GM21423 (cell line): ENCODE results near the gene SMIM1.
"Not testable (repeated sequence)": the region's sequence is repeated elsewhere in the genome, so short reads cannot be mapped to it uniquely, and the experiment has no call there.

Experiments used
- ATAC-seq: cut with Tn5 transposase; IDR thresholded peaks from one replicate; pipeline ENCODE4 v1.9.1; 2021; ENCODE audit warnings: mild to moderate bottlenecking, moderate library complexity; ENCODE audit not compliant: unreplicated experiment

The SMIM1 gene

GRCh38 chr1:3736131-3736561 lies 36.4 kb upstream of the SMIM1 start:
- no peak for ATAC-seq

- ATAC-seq, result no peak
Measured at GRCh38 chr1:3736708-3737107, 35.8 kb upstream of the SMIM1 start.

DNA sequence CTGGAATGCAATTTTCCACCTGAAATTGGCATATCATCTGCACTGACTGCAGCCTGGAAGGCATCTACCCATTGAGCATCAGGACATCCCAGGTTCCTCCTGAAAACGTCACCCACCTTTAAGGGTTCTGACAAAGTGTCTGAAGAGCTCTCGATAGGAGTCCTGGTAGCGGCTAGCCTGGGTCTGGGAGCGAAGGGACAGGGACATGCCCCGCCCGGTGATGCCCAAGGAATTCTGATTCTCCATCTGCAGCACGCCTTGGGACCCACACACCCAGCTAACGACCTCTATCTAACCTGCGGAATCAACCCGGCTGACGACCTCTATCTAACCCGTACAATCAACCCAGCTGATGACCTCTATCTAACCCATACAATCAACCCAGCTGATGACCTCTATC lies 33.6 kb upstream of the SMIM1 start:
- no peak for ATAC-seq

GRCh38 chr1:3740042-3740441 lies 32.5 kb upstream of the SMIM1 start:
- ATAC-seq, result no peak

DNA sequence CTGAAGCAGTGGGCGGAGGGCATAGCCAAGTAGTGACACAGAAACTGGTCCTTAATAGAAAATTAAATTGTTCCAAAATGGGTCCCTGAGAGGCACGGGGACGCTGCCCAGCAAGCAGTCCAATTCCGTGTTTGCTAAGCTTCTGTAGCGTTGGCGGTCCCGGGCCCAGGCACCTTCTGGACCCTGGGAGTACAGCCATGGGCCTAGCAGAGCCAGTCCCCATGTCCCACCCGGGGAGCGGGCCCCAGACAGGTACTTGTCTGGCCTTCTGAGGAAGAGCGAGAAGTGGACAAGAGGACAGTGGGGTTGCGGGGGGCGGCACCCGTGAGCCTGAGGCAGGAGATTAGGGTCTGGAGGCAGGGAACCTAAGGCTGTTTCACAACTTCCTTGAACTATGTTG lies 31.8 kb upstream of the SMIM1 start:
- ATAC-seq, result no peak

GRCh38 chr1:3741566-3742438 lies 30.7 kb upstream of the SMIM1 start:
- ATAC-seq, result no peak

DNA sequence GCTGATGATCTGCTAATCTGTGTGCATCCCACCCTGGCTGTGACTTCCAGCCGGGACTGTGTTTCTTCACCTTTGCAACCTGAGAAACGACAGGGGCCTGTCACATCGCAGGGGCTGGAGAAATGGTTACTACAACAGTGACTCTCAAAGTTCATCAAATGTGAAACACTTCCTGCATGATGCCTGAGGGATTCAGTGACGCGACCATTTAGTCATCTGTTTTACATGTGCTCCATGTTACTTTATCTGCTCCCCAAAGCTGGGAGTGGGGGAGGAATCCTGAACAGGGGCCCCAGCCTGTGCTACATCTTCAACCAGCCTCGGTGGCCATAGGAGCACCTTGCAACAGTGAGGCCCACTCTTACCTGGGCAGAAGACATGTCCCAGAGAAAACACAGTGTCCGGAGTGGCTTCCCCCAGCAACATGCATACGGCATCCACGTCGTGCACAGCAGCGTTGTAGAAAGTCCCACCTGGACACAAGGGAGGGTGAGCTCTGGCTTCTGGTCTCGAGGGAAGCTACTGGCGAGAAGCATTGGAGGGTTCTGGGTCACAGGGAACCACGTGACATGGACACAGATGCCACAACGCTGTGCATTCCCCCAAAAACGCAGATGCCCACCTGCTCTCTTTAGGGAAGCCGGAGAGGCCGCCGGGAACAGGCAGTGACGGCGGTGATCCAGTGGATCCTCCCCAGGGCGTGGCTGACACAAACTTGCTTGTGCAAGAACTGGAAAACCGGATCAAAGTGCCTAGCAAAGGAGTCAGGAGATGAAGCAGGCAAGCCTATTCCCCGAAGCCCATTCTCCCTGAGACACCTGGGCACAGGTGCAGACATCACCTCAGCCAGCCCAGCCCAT lies 29.9 kb upstream of the SMIM1 start:
- ATAC-seq, result no peak

- no peak for ATAC-seq
Measured at GRCh38 chr1:3743421-3743820, 29.1 kb upstream of the SMIM1 start.

- ATAC-seq, result no peak
Measured at GRCh38 chr1:3743826-3744225, 28.7 kb upstream of the SMIM1 start.

DNA sequence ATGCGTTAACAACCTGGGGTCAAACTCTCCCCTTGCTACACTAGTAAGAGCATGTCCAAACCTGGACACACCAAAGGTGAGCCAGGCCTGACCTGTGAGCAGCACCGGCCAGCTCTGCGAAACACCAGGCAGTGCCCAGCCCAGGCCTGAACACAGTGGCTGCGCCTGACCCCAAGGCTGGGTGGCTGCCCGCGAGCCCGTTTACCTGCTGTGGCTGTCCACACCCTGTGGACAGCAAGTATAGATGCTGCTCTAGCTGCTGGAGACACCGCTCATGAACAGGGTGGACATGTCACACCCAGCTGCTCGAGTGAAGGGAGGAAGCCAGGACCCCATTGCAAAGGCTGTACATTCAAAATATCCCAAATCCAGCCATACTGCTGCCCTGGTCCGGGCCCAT lies 27.9 kb upstream of the SMIM1 start:
- no peak for ATAC-seq

DNA sequence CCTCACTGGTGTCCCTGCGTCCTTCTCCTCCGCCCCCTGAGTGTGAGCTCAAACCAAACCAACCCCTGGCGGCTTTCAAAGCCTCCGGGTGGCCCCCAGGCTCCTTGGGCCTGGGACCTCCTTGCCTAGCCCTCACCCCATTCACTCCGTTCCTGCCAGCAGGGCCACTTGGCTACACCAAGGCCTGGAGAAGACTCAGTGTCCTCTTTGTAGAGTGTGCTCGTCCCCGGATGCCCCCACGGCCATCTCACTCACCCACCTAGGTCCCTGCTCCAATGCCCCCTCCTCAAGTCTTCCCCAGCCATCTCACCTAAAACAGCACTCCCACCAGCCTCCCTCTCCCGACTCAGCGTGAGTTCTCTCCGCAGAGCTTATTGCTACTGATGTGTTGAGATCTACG lies 27.5 kb upstream of the SMIM1 start:
- no peak for ATAC-seq

DNA sequence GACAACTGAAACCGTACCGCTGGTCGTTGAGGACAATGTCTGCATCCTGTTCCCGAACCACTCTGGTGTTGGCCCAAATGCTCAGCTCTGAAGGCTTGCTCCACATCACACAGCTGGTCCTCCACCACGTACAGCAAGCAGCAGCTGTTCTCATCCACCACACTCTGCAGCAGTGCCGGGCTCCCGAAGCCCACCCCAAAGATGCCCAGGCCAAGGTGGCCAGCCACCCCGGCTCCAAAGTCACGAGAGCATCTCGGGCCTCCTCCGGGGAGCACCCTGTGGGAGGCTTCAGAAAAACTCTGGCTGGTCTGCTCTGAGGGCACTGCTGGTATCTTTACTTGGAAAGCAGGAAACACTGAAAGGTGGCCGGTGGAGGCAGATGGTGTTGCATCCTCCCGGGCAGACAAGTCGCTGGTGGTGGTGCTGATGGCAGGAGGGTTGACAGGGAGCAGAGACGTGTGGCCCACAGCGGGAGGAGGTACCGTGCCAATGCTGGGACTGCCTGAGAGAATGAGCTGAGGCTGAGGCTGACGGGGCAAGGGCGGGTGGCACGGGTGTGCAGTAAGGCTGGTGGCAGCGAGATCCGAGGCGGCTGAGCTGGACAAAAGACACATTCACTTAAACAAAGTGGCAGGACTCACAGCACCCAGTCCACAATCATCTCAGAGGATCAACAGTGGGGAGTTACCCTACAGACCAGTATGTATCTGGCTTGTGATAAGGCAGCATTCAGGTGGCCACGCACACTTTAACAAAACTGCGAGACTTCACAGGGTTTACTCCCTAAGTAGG lies 26.8 kb upstream of the SMIM1 start:
- ATAC-seq, result no peak

GRCh38 chr1:3746389-3746829 lies 26.1 kb upstream of the SMIM1 start:
- no peak for ATAC-seq

- ATAC-seq, result peak; percentile 90
Measured at GRCh38 chr1:3746830-3747521, 25.6 kb upstream of the SMIM1 start.

GRCh38 chr1:3747522-3747848 lies 25.1 kb upstream of the SMIM1 start:
- ATAC-seq, result no peak

GRCh38 chr1:3747903-3748302 lies 24.6 kb upstream of the SMIM1 start:
- ATAC-seq, result no peak

DNA sequence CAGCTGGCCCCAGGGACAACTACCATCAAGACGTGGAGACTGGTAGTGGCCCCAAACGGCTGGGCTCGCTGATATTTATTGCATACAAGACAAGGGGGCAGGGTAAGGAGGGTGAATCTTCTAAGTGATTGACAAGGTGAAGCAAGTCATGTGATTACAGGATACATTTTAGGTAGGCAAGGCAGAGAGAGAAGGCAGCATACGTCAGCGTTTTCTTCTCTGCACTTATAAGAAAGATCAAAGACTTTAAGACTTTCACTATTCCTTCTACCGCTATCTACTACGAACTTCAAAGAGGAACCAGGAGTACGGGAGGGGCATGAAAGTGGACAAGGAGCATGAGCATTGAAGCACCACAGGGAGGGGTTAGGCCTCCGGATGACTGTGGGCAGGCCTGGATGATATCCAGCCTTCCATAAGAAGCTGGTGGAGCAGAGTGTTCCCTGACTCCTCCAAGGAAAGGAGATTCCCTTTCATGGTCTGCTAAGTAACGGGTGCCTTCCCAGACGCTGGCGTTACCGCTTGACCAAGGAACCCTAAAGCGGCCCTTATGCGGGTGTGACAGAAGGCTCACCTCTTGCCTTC lies 24.1 kb upstream of the SMIM1 start:
- not testable (repeated sequence) for ATAC-seq

DNA sequence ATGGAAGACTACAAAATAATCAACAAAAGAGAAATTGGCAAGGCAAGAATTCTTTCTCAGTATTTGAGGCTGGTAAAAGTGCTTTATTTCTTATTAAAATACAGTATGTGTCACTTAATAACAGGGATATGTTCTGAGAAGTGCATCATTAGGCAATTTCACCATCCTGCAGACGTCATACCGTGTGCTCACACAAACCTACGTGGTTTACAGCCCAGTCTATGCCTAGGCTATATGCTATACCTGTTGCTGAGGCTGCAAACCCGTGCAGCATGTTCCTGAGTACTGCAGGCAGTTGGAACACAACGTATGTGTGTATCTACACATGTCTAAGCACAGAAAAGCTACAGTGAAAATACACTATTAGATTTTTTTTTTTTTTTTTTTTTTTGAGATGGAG lies 23.0 kb upstream of the SMIM1 start:
- ATAC-seq, result no peak

DNA sequence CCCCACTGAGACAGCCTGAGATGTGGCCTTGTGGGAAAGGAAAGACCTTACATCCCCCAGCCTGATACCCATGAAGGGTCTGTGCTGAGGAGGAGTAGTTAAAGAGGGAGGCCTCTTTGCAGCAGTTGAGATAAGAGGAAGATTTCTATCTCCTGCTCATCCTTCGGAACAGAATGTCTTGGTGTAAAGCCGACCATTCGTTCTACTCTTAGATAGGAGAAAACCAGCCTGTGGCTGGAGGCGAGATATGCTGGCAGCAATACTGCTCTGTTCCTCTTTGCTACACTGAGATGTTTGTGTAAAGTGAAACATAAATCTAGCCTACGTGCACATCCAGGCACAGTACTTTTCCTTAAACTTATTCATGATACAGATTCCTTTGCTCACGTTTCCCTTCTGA lies 21.8 kb upstream of the SMIM1 start:
- ATAC-seq, result no peak

DNA sequence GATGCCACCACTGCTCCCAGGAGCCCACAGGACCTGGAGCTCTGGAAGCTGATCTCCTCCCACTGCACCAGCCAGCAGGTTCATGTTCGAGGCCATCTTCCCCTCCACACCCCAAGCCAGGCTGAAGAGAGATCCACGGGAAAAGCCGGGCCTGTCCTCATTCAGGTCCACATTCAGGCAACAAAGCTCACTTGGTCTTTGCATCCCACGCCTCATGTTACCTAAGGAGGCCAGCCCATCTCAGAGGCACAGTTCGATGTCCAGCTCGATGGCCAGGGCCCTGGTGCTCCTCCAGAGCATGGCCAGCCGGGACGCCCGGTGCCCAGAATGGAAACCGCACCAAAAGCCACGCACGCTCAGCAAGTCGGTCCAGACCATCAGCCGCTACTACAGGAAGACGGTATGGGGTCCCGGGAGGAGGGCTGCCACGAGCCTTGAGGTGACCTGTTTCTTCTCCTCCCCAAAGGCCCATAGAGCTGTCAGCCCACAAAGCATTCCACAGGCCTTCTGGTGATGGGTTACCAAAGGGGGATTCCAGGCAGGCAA lies 20.1 kb upstream of the SMIM1 start, which contains the start of gene CCDC27:
TSS of gene CCDC27 (plus strand) at position 51 of the 546 bp plus-strand sequence. CDS start at position 83, 32 bp downstream.
- no peak for ATAC-seq
